K562 (cell line): ENCODE measurements around the gene CRIM1. TPM values are rescaled to one million over a fixed set of nuclear protein-coding genes. Genes with fewer than 3 reads are reported as not detected.

Experiments used
- ATAC-seq: fragments of 200-7000 bp; cut with Tn5 transposase; 3 replicates; pipeline ENCODE4 v1.9.1; 2020; ENCODE audit warnings: moderate library complexity
- BruUV-seq: library from RNA; stranded (reverse); fragments of 400-500 nt; replicated peaks from 2 replicates; lab custom pipeline; 2021; lab: Mats Ljungman, UMichigan
- CTCF ChIA-PET: fragments of 300-600 bp; formaldehyde crosslinking; extraction: SDS; loops from one replicate; lab custom pipeline; 2021; ENCODE audit warnings: low intra/inter-chr PET ratio; lab: Yijun Ruan, JAX
- POLR2A ChIA-PET: fragments of 300-600, 350-650 bp; sonication (Branson Sonifier 250); formaldehyde crosslinking; extraction: SDS; loops from one replicate; lab custom pipeline; 2021; ENCODE audit warnings: antibody characterized with exemption, inconsistent platforms; lab: Yijun Ruan, JAX
- DNase-seq, 4 experiments: peaks; one replicate each; pipeline versions ENCODE4 v3.0.0 to v3.0.0-alpha.2; 2011 to 2018; ENCODE audit warnings: low spot score in 3 of 4, mixed read lengths in 3 of 4; ENCODE audit errors: extremely low read depth in 1 of 4
- FAIRE-seq: peaks from 2 replicates; lab custom pipeline; 2011; peaks lifted over from hg19 to GRCh38; lab: Jason Lieb, UNC
- H2AFZ ChIP-seq: 2 replicates; pipeline ENCODE4 v1.6.0; 2011; ENCODE audit warnings: low read depth, low read length, control low read depth, inconsistent platforms
- H3K27ac ChIP-seq: fragments of 200-600 bp; 3 replicates; pipeline ENCODE4 v1.8.0; 2011; ENCODE audit warnings: low read depth, mild to moderate bottlenecking, control low read depth, inconsistent platforms, low read length, moderate library complexity, mixed read lengths; ENCODE audit errors: extremely low read depth
- H3K27me3 ChIP-seq, 2 experiments: fragments of 300-600 bp in 1 of 2; 2 replicates in 1 of 2; 3 replicates in 1 of 2; pipeline versions ENCODE4 v1.6.0 to v1.8.0; 2011; ENCODE audit warnings: inconsistent platforms in 2 of 2, low read length in 2 of 2, mild to moderate bottlenecking in 1 of 2, mixed read lengths in 1 of 2, moderate library complexity in 1 of 2; ENCODE audit not compliant: control insufficient read depth in 2 of 2, insufficient read depth in 2 of 2
- H3K36me3 ChIP-seq: fragments of 300-600 bp; 3 replicates; pipeline ENCODE4 v1.8.0; 2011; ENCODE audit warnings: mild to moderate bottlenecking, low read length, inconsistent platforms; ENCODE audit not compliant: control insufficient read depth, insufficient read depth
- H3K4me1 ChIP-seq, 2 experiments: fragments of 200-600 bp in 1 of 2; replicated peaks in 1 of 2; 2 replicates in 1 of 2; 3 replicates in 1 of 2; pipeline versions ENCODE4 v1.5.1 to v1.8.0; 2011; ENCODE audit warnings: inconsistent platforms in 2 of 2, low read length in 2 of 2, mild to moderate bottlenecking in 1 of 2, mixed read lengths in 1 of 2, moderate library complexity in 1 of 2; ENCODE audit not compliant: control insufficient read depth in 2 of 2, insufficient read depth in 2 of 2
- H3K4me2 ChIP-seq: 2 replicates; pipeline ENCODE4 v1.6.1; 2011; ENCODE audit warnings: low read length, control low read depth, inconsistent platforms, mixed read lengths; ENCODE audit not compliant: insufficient read depth
- H3K4me3 ChIP-seq: fragments of 200-600 bp; sonication (generic), shearing (Covaris generic); 2 replicates; pipeline ENCODE4 v1.5.1; 2016; ENCODE audit warnings: control low read depth, inconsistent platforms
- H3K79me2 ChIP-seq: fragments of 200-600 bp; 3 replicates; pipeline ENCODE4 v1.8.0; 2011; ENCODE audit warnings: low read length, inconsistent platforms; ENCODE audit not compliant: control insufficient read depth, insufficient read depth
- H3K9ac ChIP-seq, 2 experiments: 2 replicates each; pipeline versions ENCODE4 v1.6.0 to v1.6.1; 2011; ENCODE audit warnings: low read depth in 2 of 2, low read length in 2 of 2, control low read depth in 1 of 2, inconsistent platforms in 1 of 2, mild to moderate bottlenecking in 1 of 2, mixed read lengths in 1 of 2; ENCODE audit not compliant: insufficient read depth in 1 of 2
- H3K9me1 ChIP-seq: one replicate; pipeline ENCODE4 v1.6.0; 2011; ENCODE audit warnings: inconsistent platforms, mild to moderate bottlenecking, low read length, moderate library complexity; ENCODE audit not compliant: control insufficient read depth, insufficient read depth
- H3K9me3 ChIP-seq: replicated peaks from 2 replicates; pipeline ENCODE4 v1.5.1; 2011; ENCODE audit warnings: low read depth, low read length, inconsistent platforms; ENCODE audit not compliant: control insufficient read depth, insufficient read depth
- H4K20me1 ChIP-seq: replicated peaks from 2 replicates; pipeline ENCODE4 v1.6.1; 2011; ENCODE audit warnings: low read length, inconsistent platforms, mixed read lengths; ENCODE audit not compliant: control insufficient read depth, insufficient read depth
- CEBPB ChIP-seq: fragments of 450-650 bp; IDR thresholded peaks from 2 replicates; pipeline ENCODE4 v1.6.1; 2016; ENCODE audit warnings: missing genetic modification characterization, missing compliant biosample characterization
- COPS2 ChIP-seq: fragments of 450-650 bp; conservative IDR thresholded peaks from 2 replicates; pipeline ENCODE4 v1.6.1; 2016; ENCODE audit warnings: mild to moderate bottlenecking, moderate library complexity
- HMBOX1 ChIP-seq: sonication (generic); IDR thresholded peaks from 2 replicates; pipeline ENCODE4 v1.6.1; 2016
- IRF2 ChIP-seq: sonication (generic); formaldehyde crosslinking; IDR thresholded peaks from 2 replicates; pipeline ENCODE4 v1.8.1; 2022; ENCODE audit warnings: mild to moderate bottlenecking, missing genetic modification reagents
- NELFE ChIP-seq: IDR thresholded peaks from 2 replicates; pipeline ENCODE4 v1.6.1; 2011; ENCODE audit warnings: mild to moderate bottlenecking; ENCODE audit not compliant: insufficient read depth, insufficient read length
- NFATC3 ChIP-seq: fragments of 450-650 bp; IDR thresholded peaks from 2 replicates; pipeline ENCODE4 v1.6.1; 2017; ENCODE audit warnings: mild to moderate bottlenecking
- OTX1 ChIP-seq: fragments of 450-650 bp; formaldehyde crosslinking; IDR thresholded peaks from 2 replicates; pipeline ENCODE4 v1.4.0; 2022; ENCODE audit warnings: mild to moderate bottlenecking
- RREB1 ChIP-seq: fragments of 250-450 bp; sonication (Bioruptor Pico); IDR thresholded peaks from 2 replicates; pipeline ENCODE4 v1.4.0; 2020
- SIRT6 ChIP-seq: IDR thresholded peaks from one replicate; pipeline ENCODE4 v1.6.1; 2012; ENCODE audit warnings: low read depth, mild to moderate bottlenecking, control low read depth, inconsistent platforms, low read length, moderate library complexity
- SMAD1 ChIP-seq: fragments of 150-350 bp; IDR thresholded peaks from 2 replicates; pipeline ENCODE4 v1.6.1; 2014; ENCODE audit warnings: low read length, low read depth; ENCODE audit not compliant: partially characterized antibody
- TEAD4 ChIP-seq, 2 experiments: sonication (generic) in 1 of 2; formaldehyde crosslinking in 1 of 2; IDR thresholded peaks; 2 replicates each; pipeline versions ENCODE4 v1.6.1 to v1.8.0; 2012 to 2022; ENCODE audit warnings: borderline replicate concordance in 1 of 2, inconsistent platforms in 1 of 2, low read length in 1 of 2, mild to moderate bottlenecking in 1 of 2, missing genetic modification reagents in 1 of 2
- TGIF2 ChIP-seq: sonication (generic); formaldehyde crosslinking; IDR thresholded peaks from 2 replicates; pipeline ENCODE4 v1.8.1; 2022; ENCODE audit warnings: mild to moderate bottlenecking, missing genetic modification reagents, moderate library complexity
- YBX1 ChIP-seq: fragments of 450-650 bp; IDR thresholded peaks from 2 replicates; pipeline ENCODE4 v1.7.1; 2016; ENCODE audit warnings: mild to moderate bottlenecking
- ZNF197 ChIP-seq: fragments of 200-800 bp; sonication (Bioruptor generic); IDR thresholded peaks from 2 replicates; pipeline ENCODE4 v1.6.1; 2016; ENCODE audit warnings: low read depth, missing genetic modification characterization, missing compliant biosample characterization
- ZSCAN29 ChIP-seq: fragments of 450-650 bp; IDR thresholded peaks from 2 replicates; pipeline ENCODE4 v1.6.1; 2017
- WGBS: fragments of 100-300 bp; shearing (Covaris generic); methylation state at CpG from one replicate; pipeline ENCODE4 v1.1.6; 2016; ENCODE audit warnings: low coverage, mixed read lengths; ENCODE audit not compliant: insufficient coverage; ENCODE audit errors: missing lambda C conversion rate; 5-methylcytosine and 5-hydroxymethylcytosine counted together
- in situ Hi-C: fragments of 300-500 bp; cut with MboI; formaldehyde crosslinking; loops from 4 replicates; pipeline ENCODE4 v1.15.0; 2018; ENCODE audit warnings: inconsistent platforms, mixed read lengths
- intact Hi-C: fragments of 100-400 bp; cut with micrococcal nuclease; formaldehyde crosslinking; loops from 2 replicates; pipeline ENCODE4 v1.14.2; 2022
- polyA plus RNA-seq, 8 experiments: library from polyadenylated mRNA; depleted of rRNA in 4 of 8; stranded (reverse) in 5 of 8; unstranded in 3 of 8; fragments of >200 nt; fragmentation: Nextera tagmentation in 2 of 8; fragmentation: Illumina TruSeq in 1 of 8; extraction: Ambion mirVana in 2 of 8; extraction: Trizol in 1 of 8; gene quantifications; 2 replicates each; pipeline versions ENCODE4 v1.2.1 to v1.2.3, GENCODE V29; 2011 to 2014; ENCODE audit warnings: inconsistent platforms in 1 of 8, missing spikeins in 1 of 8
- total RNA-seq, 7 experiments: library from RNA; depleted of rRNA in 6 of 7; stranded (reverse); fragments of >200 nt in 6 of 7; fragmentation: Illumina TruSeq in 2 of 7; extraction: Trizol in 2 of 7; gene quantifications; 2 replicates each; pipeline versions ENCODE4 v1.2.1 to v1.2.3, GENCODE V29; 2011 to 2021; ENCODE audit warnings: low replicate concordance in 1 of 7
- TF ChIP-seq, protein P1 (sequence below): IDR thresholded peaks from 2 replicates; pipeline ENCODE4 v1.6.1; 2011; ENCODE audit not compliant: insufficient read length; ENCODE audit errors: extremely low read depth

The CRIM1 gene
- total and polyA plus RNA-seq, 9 of the 15 experiments (the other 6 are each of a cell fraction or from before 2014, with no cell fraction given), result 0.01 to 0.36 (median 0.06) TPM; not detected in 1

DNA sequence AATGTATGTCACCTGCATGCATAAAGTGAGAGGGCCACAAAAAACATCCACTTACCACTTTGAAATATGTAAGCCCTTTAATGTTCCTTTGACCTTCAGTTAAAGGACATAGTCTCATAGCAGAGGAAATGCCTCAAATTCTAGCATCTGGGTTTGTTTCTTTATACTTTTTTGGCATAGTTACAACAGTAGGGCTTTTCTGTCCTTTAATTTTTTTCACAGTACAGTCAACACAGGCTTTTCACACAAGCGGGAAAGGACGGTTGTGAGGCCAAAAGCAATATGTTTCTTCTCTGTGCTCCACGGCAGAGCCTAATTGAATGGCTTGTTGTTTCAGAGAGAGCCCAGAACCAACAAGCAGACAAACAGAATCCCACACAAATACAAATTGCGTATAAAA is 57.6 kb downstream of the CRIM1 start (continued):
- no peak for TF ChIP-seq NELFE
- no peak for TF ChIP-seq TEAD4 (IDR thresholded peaks at IDR 0.05; ENCODE audit: low read length)
- TF ChIP-seq TEAD4 (CRISPR knock-in tag; IDR thresholded peaks at IDR 0.05; ENCODE audit: borderline replicate concordance), result no peak
- TF ChIP-seq SIRT6, result no peak

DNA sequence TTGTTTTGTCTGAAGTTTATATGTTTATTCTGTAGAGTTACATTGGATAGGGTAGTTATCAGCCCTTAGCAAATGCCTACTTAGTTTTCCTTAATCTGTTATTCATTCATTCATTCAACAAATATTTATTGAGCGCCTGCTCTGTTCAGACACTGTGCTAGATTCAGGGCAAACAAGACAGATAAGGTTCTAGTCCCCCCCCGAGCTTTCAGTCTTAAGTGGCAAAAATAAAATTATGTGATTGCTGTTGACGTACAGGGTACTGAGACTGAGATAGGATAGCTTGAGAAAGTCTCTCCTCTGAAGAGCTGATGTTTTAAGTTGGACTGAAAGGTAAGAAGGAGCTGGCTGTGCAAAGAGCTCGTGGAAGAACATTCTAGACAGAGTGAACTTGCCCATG is 58.7 kb downstream of the CRIM1 start:
- no peak overlapping the region for H2AFZ ChIP-seq
- in situ Hi-C loops (no loop called here), intact Hi-C loops (no loop called here)
- CTCF ChIA-PET, result no interaction called here
- H3K4me3 ChIP-seq, result no peak overlapping the region
- H3K27ac ChIP-seq, result no peak overlapping the region
- WGBS, result 0% methylated on average over 4 of the region's 4 CpGs
- H3K9ac ChIP-seq, result no peak overlapping the region
- BruUV-seq, result no TSS peak
- no peaks in the 10 kb centered on the region for H3K79me2 ChIP-seq
- no peak for ATAC-seq
- no peaks in the 10 kb centered on the region for H3K4me1 ChIP-seq
- no peaks in the 10 kb centered on the region for H4K20me1 ChIP-seq
- POLR2A ChIA-PET, result no interaction called here
- no peak for DNase-seq
- H3K9me3 ChIP-seq, result no peaks in the 10 kb centered on the region
- no peak for FAIRE-seq
- H3K4me2 ChIP-seq, result no peak overlapping the region
- H3K27me3 ChIP-seq, result no peaks in the 10 kb centered on the region
- H3K36me3 ChIP-seq, result no peaks in the 10 kb centered on the region
- no peaks in the 10 kb centered on the region for H3K9me1 ChIP-seq
- TF ChIP-seq IRF2 (CRISPR knock-in tag), result no peak
- TF ChIP-seq, protein P1, sequence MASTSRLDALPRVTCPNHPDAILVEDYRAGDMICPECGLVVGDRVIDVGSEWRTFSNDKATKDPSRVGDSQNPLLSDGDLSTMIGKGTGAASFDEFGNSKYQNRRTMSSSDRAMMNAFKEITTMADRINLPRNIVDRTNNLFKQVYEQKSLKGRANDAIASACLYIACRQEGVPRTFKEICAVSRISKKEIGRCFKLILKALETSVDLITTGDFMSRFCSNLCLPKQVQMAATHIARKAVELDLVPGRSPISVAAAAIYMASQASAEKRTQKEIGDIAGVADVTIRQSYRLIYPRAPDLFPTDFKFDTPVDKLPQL, result no peak
- no peak for TF ChIP-seq ZSCAN29
- TF ChIP-seq SMAD1, result no peak
- TF ChIP-seq YBX1, result no peak
- TF ChIP-seq COPS2, result no peak
- no peak for TF ChIP-seq HMBOX1
- TF ChIP-seq TGIF2, result no peak
- TF ChIP-seq CEBPB (tag), result no peak
- no peak for TF ChIP-seq ZNF197 (CRISPR knock-in tag)
- no peak for TF ChIP-seq RREB1
- TF ChIP-seq NFATC3, result no peak
- TF ChIP-seq OTX1 (CRISPR knock-in tag), result no peak
